Naive thymus-derived CD4-positive, alpha-beta T cell (primary cell): Measurements from ENCODE around the gene SMPX. TPM values are rescaled to one million over a fixed set of nuclear protein-coding genes. Genes with fewer than 3 reads are reported as not detected.

Experiments used
- ATAC-seq: fragments of 150-1000 bp; cut with Tn5 transposase; 2 replicates; pipeline ENCODE4 v1.10.0; 2021; ENCODE audit warnings: mild to moderate bottlenecking, moderate library complexity
- CTCF ChIA-PET: fragments of 350-600 bp; sonication (Branson Sonifier 250); formaldehyde crosslinking; loops from one replicate; lab custom pipeline; 2021; ENCODE audit warnings: antibody characterized with exemption; lab: Charles Lee
- POLR2A ChIA-PET: fragments of 350-600 bp; sonication (Branson Sonifier 250); formaldehyde crosslinking; loops from one replicate; lab custom pipeline; 2021; ENCODE audit warnings: antibody characterized with exemption, inconsistent platforms; lab: Charles Lee
- DNase-seq, 9 donors: peaks; one replicate each; pipeline versions ENCODE4 v3.0.0 to v3.0.0-alpha.2; 2020 to 2022; ENCODE audit warnings: mixed read lengths in 1 of 9
- H3K27ac ChIP-seq: one replicate; pipeline ENCODE4 v1.7.0; 2013; ENCODE audit warnings: mild to moderate bottlenecking, low read depth, low read length, moderate library complexity
- H3K27me3 ChIP-seq, 2 donors: one replicate each; pipeline ENCODE4 v1.7.0; 2013; ENCODE audit warnings: low read length in 2 of 2, mild to moderate bottlenecking in 2 of 2, moderate library complexity in 2 of 2; ENCODE audit not compliant: control insufficient read depth in 2 of 2, insufficient read depth in 2 of 2
- H3K36me3 ChIP-seq, 3 experiments: 1 replicate in 2 of 3; 2 replicates in 1 of 3; pipeline ENCODE4 v1.7.0; 2013; ENCODE audit warnings: low read length in 3 of 3, mild to moderate bottlenecking in 3 of 3, moderate library complexity in 1 of 3; ENCODE audit not compliant: insufficient read depth in 3 of 3, control insufficient read depth in 2 of 3
- H3K4me1 ChIP-seq, 2 donors: one replicate each; pipeline ENCODE4 v1.7.0; 2013; ENCODE audit warnings: low read length in 2 of 2, mild to moderate bottlenecking in 2 of 2, moderate library complexity in 1 of 2; ENCODE audit not compliant: control insufficient read depth in 2 of 2, insufficient read depth in 2 of 2
- H3K4me3 ChIP-seq: 2 replicates; pipeline ENCODE4 v1.7.0; 2013; ENCODE audit warnings: mild to moderate bottlenecking, low read length
- H3K9me3 ChIP-seq, 3 experiments: 1 replicate in 2 of 3; 2 replicates in 1 of 3; pipeline ENCODE4 v1.7.0; 2013; ENCODE audit warnings: low read length in 3 of 3; ENCODE audit not compliant: control insufficient read depth in 2 of 3
- H3K27ac Mint-ChIP-seq, 9 donors: one replicate each; pipeline ENCODE4 v1.8.0; 2020 to 2022; ENCODE audit warnings: mixed read lengths in 9 of 9, mild to moderate bottlenecking in 8 of 9, moderate library complexity in 5 of 9, inconsistent platforms in 2 of 9
- H3K27me3 Mint-ChIP-seq, 5 donors: one replicate each; pipeline ENCODE4 v1.8.0; 2021 to 2022; ENCODE audit warnings: mixed read lengths in 5 of 5, mild to moderate bottlenecking in 1 of 5
- H3K36me3 Mint-ChIP-seq, 5 donors: one replicate each; pipeline ENCODE4 v1.8.0; 2020 to 2022; ENCODE audit warnings: mixed read lengths in 5 of 5, mild to moderate bottlenecking in 3 of 5, inconsistent platforms in 1 of 5
- H3K4me1 Mint-ChIP-seq, 7 donors: one replicate each; pipeline ENCODE4 v1.8.0; 2020 to 2022; ENCODE audit warnings: mixed read lengths in 7 of 7, mild to moderate bottlenecking in 3 of 7, inconsistent platforms in 1 of 7
- H3K4me3 Mint-ChIP-seq, 10 donors: one replicate each; pipeline ENCODE4 v1.8.0; 2020 to 2022; ENCODE audit warnings: mild to moderate bottlenecking in 10 of 10, mixed read lengths in 10 of 10, moderate library complexity in 6 of 10, inconsistent platforms in 2 of 10
- H3K9me3 Mint-ChIP-seq, 11 donors: one replicate each; pipeline ENCODE4 v1.8.0; 2020 to 2022; ENCODE audit warnings: mixed read lengths in 11 of 11, mild to moderate bottlenecking in 4 of 11, inconsistent platforms in 1 of 11, moderate library complexity in 1 of 11
- intact Hi-C, 2 donors: fragments of 100-400 bp; cut with micrococcal nuclease; formaldehyde crosslinking; loops; one replicate each; pipeline ENCODE4 v1.15.1; 2023
- polyA plus RNA-seq, 2 donors: library from polyadenylated mRNA; unstranded; fragments of 300-500 nt; fragmentation: Illumina TruSeq; gene quantifications; one replicate each; pipeline ENCODE4 v1.2.3, GENCODE V29; 2021
- total RNA-seq, 6 experiments: library from RNA in 5 of 6; stranded (reverse) in 5 of 6; gene quantifications; 1 replicate in 5 of 6; 2 replicates in 1 of 6; pipeline ENCODE4 v1.2.3 and lab custom pipeline; 2021 to 2026

Gene SMPX
- total and polyA plus RNA-seq, 7 experiments from 2014 or later = not detected

- CTCF ChIA-PET = no interaction called here
- H3K4me1 ChIP-seq = no peaks in the 10 kb centered on the region
- H3K36me3 ChIP-seq = no peaks in the 10 kb centered on the region
- intact Hi-C loops = no loop called here
- H3K27ac Mint-ChIP-seq = no peak overlapping the region
- H3K4me1 Mint-ChIP-seq = no peaks in the 10 kb centered on the region
- H3K4me3 ChIP-seq = no peak overlapping the region
- no peak overlapping the region for H3K27ac ChIP-seq
- POLR2A ChIA-PET = interaction anchor here (0.6 kb wide), 1 partner anchor 52 kb away, joined by 3 read pairs; no protein-coding TSS in a partner anchor
- no peak overlapping the region for H3K4me3 Mint-ChIP-seq
- no peaks in the 10 kb centered on the region for H3K27me3 ChIP-seq
- DNase-seq = no peak
- H3K27me3 Mint-ChIP-seq = peaks cover 0 to 1% (median 0%) of the 10 kb centered on the region in 5 donors
- H3K36me3 Mint-ChIP-seq = no peaks in the 10 kb centered on the region
- H3K9me3 Mint-ChIP-seq = peaks cover 0 to 14% (median 3%) of the 10 kb centered on the region in 11 donors
- H3K9me3 ChIP-seq = no peaks in the 10 kb centered on the region
- no peak for ATAC-seq
Observed at GRCh38 chrX:21711848-21712197, 46.1 kb downstream of the SMPX start.

GRCh38 chrX:21711129-21711847, 46.6 kb downstream of the SMPX start:
- Mint-ChIP-seq H3K36me3 (no peaks in the 10 kb centered on the region), H3K9me3 (peaks cover 0 to 14% (median 3%) of the 10 kb centered on the region in 11 donors), H3K4me1 (no peaks in the 10 kb centered on the region), H3K27me3 (no peaks in the 10 kb centered on the region), H3K4me3 (no peak overlapping the region), H3K27ac (no peak overlapping the region)
- no peak overlapping the region for H3K4me3 ChIP-seq
- no peaks in the 10 kb centered on the region for H3K36me3 ChIP-seq
- ChIA-PET POLR2A (interaction anchor here (0.6 to 0.7 kb wide), 2 partner anchors 52 to 266 kb away, joined by 3 read pairs; no protein-coding TSS in a partner anchor), CTCF (interaction anchor here (0.7 kb wide), 1 partner anchor 263 kb away, joined by 3 read pairs; no protein-coding TSS in a partner anchor)
- no peaks in the 10 kb centered on the region for H3K4me1 ChIP-seq
- no peaks in the 10 kb centered on the region for H3K27me3 ChIP-seq
- no peak for DNase-seq
- H3K27ac ChIP-seq = no peak overlapping the region
- intact Hi-C loops = no loop called here
- no peaks in the 10 kb centered on the region for H3K9me3 ChIP-seq
- no peak for ATAC-seq

- H3K4me3 ChIP-seq = no peak overlapping the region
- no peaks in the 10 kb centered on the region for H3K4me1 ChIP-seq
- ATAC-seq = no peak
- Mint-ChIP-seq H3K36me3 (no peaks in the 10 kb centered on the region), H3K4me3 (no peak overlapping the region), H3K27ac (no peak overlapping the region), H3K9me3 (peaks cover 0 to 6% (median 0%) of the 10 kb centered on the region in 11 donors), H3K27me3 (no peaks in the 10 kb centered on the region), H3K4me1 (no peaks in the 10 kb centered on the region)
- H3K9me3 ChIP-seq = no peaks in the 10 kb centered on the region
- H3K27ac ChIP-seq = no peak overlapping the region
- H3K36me3 ChIP-seq = no peaks in the 10 kb centered on the region
- ChIA-PET CTCF (no interaction called here), POLR2A (no interaction called here)
- intact Hi-C loops = no loop called here
- no peak for DNase-seq
- H3K27me3 ChIP-seq = no peaks in the 10 kb centered on the region
Observed at GRCh38 chrX:21708116-21708515, 49.8 kb downstream of the SMPX start.

- Histone ChIP-seq H3K27me3 (no peaks in the 10 kb centered on the region), H3K27ac (no peak overlapping the region), H3K4me1 (no peaks in the 10 kb centered on the region), H3K36me3 (no peaks in the 10 kb centered on the region), H3K9me3 (no peaks in the 10 kb centered on the region), H3K4me3 (no peak overlapping the region)
- H3K27me3 Mint-ChIP-seq = no peaks in the 10 kb centered on the region
- DNase-seq (no peak), ATAC-seq (no peak)
- POLR2A ChIA-PET = no interaction called here
- peaks cover 0 to 5% (median 0%) of the 10 kb centered on the region in 11 donors for H3K9me3 Mint-ChIP-seq
- intact Hi-C loops = no loop called here
- H3K4me1 Mint-ChIP-seq = no peaks in the 10 kb centered on the region
- no peak overlapping the region for H3K27ac Mint-ChIP-seq
- CTCF ChIA-PET = no interaction called here
- H3K36me3 Mint-ChIP-seq = no peaks in the 10 kb centered on the region
- H3K4me3 Mint-ChIP-seq = no peak overlapping the region
Observed at GRCh38 chrX:21705225-21705624, 52.7 kb downstream of the SMPX start.

- no peaks in the 10 kb centered on the region for H3K36me3 Mint-ChIP-seq
- no peak overlapping the region for H3K27ac Mint-ChIP-seq
- no peaks in the 10 kb centered on the region for H3K9me3 ChIP-seq
- H3K9me3 Mint-ChIP-seq = peaks cover 0 to 4% (median 0%) of the 10 kb centered on the region in 11 donors
- no peak overlapping the region for H3K27ac ChIP-seq
- H3K27me3 Mint-ChIP-seq = no peaks in the 10 kb centered on the region
- H3K4me1 ChIP-seq = no peaks in the 10 kb centered on the region
- no peak overlapping the region for H3K4me3 Mint-ChIP-seq
- H3K27me3 ChIP-seq = no peaks in the 10 kb centered on the region
- ATAC-seq (no peak), DNase-seq (no peak)
- CTCF ChIA-PET = no interaction called here
- intact Hi-C loops = no loop called here
- POLR2A ChIA-PET = no interaction called here
- no peaks in the 10 kb centered on the region for H3K4me1 Mint-ChIP-seq
- H3K4me3 ChIP-seq = no peak overlapping the region
- no peaks in the 10 kb centered on the region for H3K36me3 ChIP-seq
Observed at GRCh38 chrX:21702725-21703124, 55.2 kb downstream of the SMPX start.

GRCh38 chrX:21700967-21701366, 56.9 kb downstream of the SMPX start:
- ATAC-seq (no peak), DNase-seq (no peak)
- no peaks in the 10 kb centered on the region for H3K9me3 ChIP-seq
- no peak overlapping the region for H3K4me3 Mint-ChIP-seq
- no peaks in the 10 kb centered on the region for H3K27me3 Mint-ChIP-seq
- intact Hi-C loops = no loop called here
- POLR2A ChIA-PET = no interaction called here
- H3K4me3 ChIP-seq = no peak overlapping the region
- H3K27ac ChIP-seq = no peak overlapping the region
- CTCF ChIA-PET = no interaction called here
- H3K9me3 Mint-ChIP-seq = peaks cover 0 to 3% (median 0%) of the 10 kb centered on the region in 11 donors
- H3K4me1 ChIP-seq = no peaks in the 10 kb centered on the region
- H3K4me1 Mint-ChIP-seq = no peaks in the 10 kb centered on the region
- H3K36me3 Mint-ChIP-seq = no peaks in the 10 kb centered on the region
- no peaks in the 10 kb centered on the region for H3K27me3 ChIP-seq
- H3K36me3 ChIP-seq = no peaks in the 10 kb centered on the region
- no peak overlapping the region for H3K27ac Mint-ChIP-seq

- Mint-ChIP-seq H3K36me3 (no peaks in the 10 kb centered on the region), H3K27ac (no peak overlapping the region), H3K27me3 (no peaks in the 10 kb centered on the region), H3K9me3 (peaks cover 0 to 3% (median 0%) of the 10 kb centered on the region in 11 donors), H3K4me3 (no peak overlapping the region), H3K4me1 (no peaks in the 10 kb centered on the region)
- Histone ChIP-seq H3K27me3 (no peaks in the 10 kb centered on the region), H3K9me3 (no peaks in the 10 kb centered on the region), H3K4me3 (no peak overlapping the region), H3K36me3 (no peaks in the 10 kb centered on the region), H3K27ac (no peak overlapping the region), H3K4me1 (no peaks in the 10 kb centered on the region)
- ATAC-seq = no peak
- no peak for DNase-seq
- CTCF ChIA-PET = no interaction called here
- intact Hi-C loops = no loop called here
- POLR2A ChIA-PET = no interaction called here
Observed at GRCh38 chrX:21700275-21700674, 57.6 kb downstream of the SMPX start.
